ENCODE measurements around the gene PLK1.

The PLK1 gene

GRCh38 chr16:23679274-23679985 is 741 bp downstream of the PLK1 start:
- TF ChIP-seq TCF12 (IDR thresholded peaks at IDR 0.05; ENCODE audit: low read depth) (no peak), FOXM1 (IDR thresholded peaks at IDR 0.05; ENCODE audit: borderline replicate concordance, low read depth) (no peak), NFIC (IDR thresholded peaks at IDR 0.05) (no peak), USF1 (IDR thresholded peaks at IDR 0.05) (no peak), CREB1 (IDR thresholded peaks at IDR 0.05; ENCODE audit: low read depth) (no peak), RAD21 (IDR thresholded peaks at IDR 0.05; ENCODE audit: low read depth) (no peak), YY1 (IDR thresholded peaks at IDR 0.05; ENCODE audit: low read depth) (no peak), EGR1 (IDR thresholded peaks at IDR 0.05) (no peak), TAF1 (IDR thresholded peaks at IDR 0.05; ENCODE audit: low read depth) (no peak), MAX (IDR thresholded peaks at IDR 0.05) (no peak), ZBTB7A (IDR thresholded peaks at IDR 0.05; ENCODE audit: low read depth) (no peak), REST (IDR thresholded peaks at IDR 0.05; ENCODE audit: low read depth) (no peak), TEAD4 (IDR thresholded peaks at IDR 0.05) (no peak)

GRCh38 chr16:23679986-23680336 is 1.3 kb downstream of the PLK1 start:
- TF ChIP-seq USF1 (IDR thresholded peaks at IDR 0.05) (no peak), REST (IDR thresholded peaks at IDR 0.05; ENCODE audit: low read depth) (no peak), EGR1 (IDR thresholded peaks at IDR 0.05) (no peak), CEBPB (IDR thresholded peaks at IDR 0.05) (no peak), YY1 (IDR thresholded peaks at IDR 0.05; ENCODE audit: low read depth) (no peak), TAF1 (IDR thresholded peaks at IDR 0.05; ENCODE audit: low read depth) (no peak), TCF12 (IDR thresholded peaks at IDR 0.05; ENCODE audit: low read depth) (no peak), CREB1 (IDR thresholded peaks at IDR 0.05; ENCODE audit: low read depth) (no peak), MAX (IDR thresholded peaks at IDR 0.05) (no peak), EP300 (IDR thresholded peaks at IDR 0.05; ENCODE audit: borderline replicate concordance) (no peak), FOXM1 (IDR thresholded peaks at IDR 0.05; ENCODE audit: borderline replicate concordance, low read depth) (no peak)

GRCh38 chr16:23682181-23682580 is 3.5 kb downstream of the PLK1 start:
- TF ChIP-seq EP300 (IDR thresholded peaks at IDR 0.05; ENCODE audit: borderline replicate concordance) (no peak), YY1 (IDR thresholded peaks at IDR 0.05; ENCODE audit: low read depth) (no peak), CREB1 (IDR thresholded peaks at IDR 0.05; ENCODE audit: low read depth) (no peak), TEAD4 (IDR thresholded peaks at IDR 0.05) (no peak)

- TF ChIP-seq RAD21 (IDR thresholded peaks at IDR 0.05; ENCODE audit: low read depth), result no peak
- no peak for TF ChIP-seq ZBTB7A (IDR thresholded peaks at IDR 0.05; ENCODE audit: low read depth)
- no peak for TF ChIP-seq NFIC (IDR thresholded peaks at IDR 0.05)
- no peak for TF ChIP-seq EGR1 (IDR thresholded peaks at IDR 0.05)
- no peak for TF ChIP-seq YY1 (IDR thresholded peaks at IDR 0.05; ENCODE audit: low read depth)
- no peak for TF ChIP-seq USF1 (IDR thresholded peaks at IDR 0.05)
- no peak for TF ChIP-seq CEBPB (IDR thresholded peaks at IDR 0.05)
- TF ChIP-seq FOXM1 (IDR thresholded peaks at IDR 0.05; ENCODE audit: borderline replicate concordance, low read depth), result no peak
- no peak for TF ChIP-seq REST (IDR thresholded peaks at IDR 0.05; ENCODE audit: low read depth)
- TF ChIP-seq EP300 (IDR thresholded peaks at IDR 0.05; ENCODE audit: borderline replicate concordance), result no peak
- TF ChIP-seq CREB1 (IDR thresholded peaks at IDR 0.05; ENCODE audit: low read depth), result no peak
- TF ChIP-seq MAX (IDR thresholded peaks at IDR 0.05), result no peak
- TF ChIP-seq TAF1 (IDR thresholded peaks at IDR 0.05; ENCODE audit: low read depth), result no peak
- TF ChIP-seq TEAD4 (IDR thresholded peaks at IDR 0.05), result no peak
- no peak for TF ChIP-seq TCF12 (IDR thresholded peaks at IDR 0.05; ENCODE audit: low read depth)
Measured at GRCh38 chr16:23683487-23683886, 4.8 kb downstream of the PLK1 start.
